Endodermal cell (in vitro differentiated cells): ENCODE measurements around the gene BTN1A1. TPM values are rescaled to one million over a fixed set of nuclear protein-coding genes. Genes with fewer than 3 reads are reported as not detected.

Source experiments
- DNase-seq: peaks from one replicate; pipeline ENCODE4 v3.0.0-alpha.2; 2017
- H3K27ac ChIP-seq: 2 replicates; pipeline ENCODE4 v1.5.1; 2013; ENCODE audit warnings: mild to moderate bottlenecking, low read depth, low read length, moderate library complexity
- H3K27me3 ChIP-seq: 2 replicates; pipeline ENCODE4 v1.6.1; 2013; ENCODE audit warnings: mild to moderate bottlenecking, low read length, moderate library complexity; ENCODE audit not compliant: insufficient read depth, control insufficient read depth, poor library complexity, severe bottlenecking
- H3K36me3 ChIP-seq: 2 replicates; pipeline ENCODE4 v1.7.0; 2013; ENCODE audit warnings: mild to moderate bottlenecking, low read length, moderate library complexity; ENCODE audit not compliant: control insufficient read depth, insufficient read depth
- H3K4me1 ChIP-seq: one replicate; pipeline ENCODE4 v1.7.0; 2013; ENCODE audit warnings: low read length; ENCODE audit not compliant: control insufficient read depth, insufficient read depth
- H3K4me3 ChIP-seq: 2 replicates; pipeline ENCODE4 v1.5.1; 2013; ENCODE audit warnings: mild to moderate bottlenecking, low read length, moderate library complexity
- H3K9ac ChIP-seq: 2 replicates; pipeline ENCODE4 v1.6.1; 2013; ENCODE audit warnings: mild to moderate bottlenecking, low read length, moderate library complexity; ENCODE audit not compliant: poor library complexity, severe bottlenecking; ENCODE audit errors: extremely low read depth
- H3K9me3 ChIP-seq: 2 replicates; pipeline ENCODE4 v1.6.1; 2013; ENCODE audit warnings: mild to moderate bottlenecking, low read length, moderate library complexity; ENCODE audit not compliant: control insufficient read depth
- H3K27ac Mint-ChIP-seq: 2 replicates; pipeline ENCODE4 v1.8.0; 2020; ENCODE audit warnings: mixed read lengths
- H3K27me3 Mint-ChIP-seq: 2 replicates; pipeline ENCODE4 v1.8.0; 2021; ENCODE audit warnings: mild to moderate bottlenecking, mixed read lengths; ENCODE audit not compliant: insufficient read depth
- H3K36me3 Mint-ChIP-seq: 2 replicates; pipeline ENCODE4 v1.8.0; 2020; ENCODE audit warnings: low read depth, mixed read lengths
- H3K4me1 Mint-ChIP-seq: 2 replicates; pipeline ENCODE4 v1.8.0; 2020; ENCODE audit warnings: mixed read lengths
- H3K4me3 Mint-ChIP-seq: 2 replicates; pipeline ENCODE4 v1.8.0; 2020; ENCODE audit warnings: mild to moderate bottlenecking, moderate library complexity, mixed read lengths
- H3K9me3 Mint-ChIP-seq: 2 replicates; pipeline ENCODE4 v1.8.0; 2020; ENCODE audit warnings: mild to moderate bottlenecking, mixed read lengths
- WGBS, 2 experiments: methylation state at CpG; one replicate each; pipeline versions ENCODE4 v1.1.5 to v1.1.7; 2013; ENCODE audit warnings: missing lambda C conversion rate in 2 of 2, mixed read lengths in 1 of 2; ENCODE audit not compliant: insufficient coverage in 1 of 2, insufficient read length in 1 of 2; 5-methylcytosine and 5-hydroxymethylcytosine counted together
- total RNA-seq, 2 donors: library from RNA; stranded (reverse); fragmentation: NEBNext Ultra II Directional in 1 of 2; extraction: Animal tissue kit (Norgen Biotek cat#: 25700) in 1 of 2; gene quantifications; 2 replicates in 1 of 2; 3 replicates in 1 of 2; pipeline ENCODE4 v1.2.1, GENCODE V29; 2021
- TF ChIP-seq, protein P1 (sequence below): fragments of 200-600 bp; sonication (generic); conservative IDR thresholded peaks from 2 replicates; pipeline ENCODE4 v1.5.0; 2021; ENCODE audit warnings: antibody characterized with exemption, mild to moderate bottlenecking

The BTN1A1 gene
- total RNA-seq, 2 donors from 2014 or later, result 0.11 TPM; not detected in 1

DNA sequence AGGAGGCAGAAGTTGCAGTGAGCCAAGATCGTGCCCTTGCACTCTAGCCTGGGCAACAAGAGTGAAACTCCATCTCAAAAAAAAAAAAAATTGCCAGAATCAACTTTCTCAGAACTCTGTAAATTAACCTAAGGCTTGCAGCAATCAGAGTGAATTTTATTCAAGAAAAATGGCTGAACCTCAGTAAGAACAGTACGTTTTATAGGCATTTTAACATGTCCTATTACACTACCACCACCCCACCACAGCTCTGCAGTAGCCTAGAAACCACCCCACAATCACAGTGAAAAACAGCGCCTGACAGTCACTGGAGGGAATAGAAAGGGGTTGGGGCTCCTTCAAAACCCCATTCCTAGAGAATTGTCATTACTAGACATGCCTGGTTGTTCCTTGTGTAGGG lies 16.4 kb upstream of the BTN1A1 start:
- H3K36me3 ChIP-seq, result no peaks in the 10 kb centered on the region
- no peaks in the 10 kb centered on the region for H3K4me1 Mint-ChIP-seq
- no peaks in the 10 kb centered on the region for H3K36me3 Mint-ChIP-seq
- no peak overlapping the region for H3K9ac ChIP-seq
- peaks cover 16% of the 10 kb centered on the region for H3K27me3 Mint-ChIP-seq
- peaks cover 13% of the 10 kb centered on the region for H3K9me3 Mint-ChIP-seq
- no peak overlapping the region for H3K27ac ChIP-seq
- TF ChIP-seq, protein P1, sequence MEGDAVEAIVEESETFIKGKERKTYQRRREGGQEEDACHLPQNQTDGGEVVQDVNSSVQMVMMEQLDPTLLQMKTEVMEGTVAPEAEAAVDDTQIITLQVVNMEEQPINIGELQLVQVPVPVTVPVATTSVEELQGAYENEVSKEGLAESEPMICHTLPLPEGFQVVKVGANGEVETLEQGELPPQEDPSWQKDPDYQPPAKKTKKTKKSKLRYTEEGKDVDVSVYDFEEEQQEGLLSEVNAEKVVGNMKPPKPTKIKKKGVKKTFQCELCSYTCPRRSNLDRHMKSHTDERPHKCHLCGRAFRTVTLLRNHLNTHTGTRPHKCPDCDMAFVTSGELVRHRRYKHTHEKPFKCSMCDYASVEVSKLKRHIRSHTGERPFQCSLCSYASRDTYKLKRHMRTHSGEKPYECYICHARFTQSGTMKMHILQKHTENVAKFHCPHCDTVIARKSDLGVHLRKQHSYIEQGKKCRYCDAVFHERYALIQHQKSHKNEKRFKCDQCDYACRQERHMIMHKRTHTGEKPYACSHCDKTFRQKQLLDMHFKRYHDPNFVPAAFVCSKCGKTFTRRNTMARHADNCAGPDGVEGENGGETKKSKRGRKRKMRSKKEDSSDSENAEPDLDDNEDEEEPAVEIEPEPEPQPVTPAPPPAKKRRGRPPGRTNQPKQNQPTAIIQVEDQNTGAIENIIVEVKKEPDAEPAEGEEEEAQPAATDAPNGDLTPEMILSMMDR, result no peak
- no peaks in the 10 kb centered on the region for H3K27me3 ChIP-seq
- H3K9me3 ChIP-seq, result peaks cover 3% of the 10 kb centered on the region
- no peak overlapping the region for H3K4me3 Mint-ChIP-seq
- 99% methylated on average over 3 of the region's 3 CpGs; no CpG with 5 or more reads in 1 of the 2 experiments for whole genome bisulfite sequencing, 2 experiments
- no peak overlapping the region for H3K4me3 ChIP-seq
- no peak overlapping the region for H3K27ac Mint-ChIP-seq
- no peak for DNase-seq
- H3K4me1 ChIP-seq, result no peaks in the 10 kb centered on the region

DNA sequence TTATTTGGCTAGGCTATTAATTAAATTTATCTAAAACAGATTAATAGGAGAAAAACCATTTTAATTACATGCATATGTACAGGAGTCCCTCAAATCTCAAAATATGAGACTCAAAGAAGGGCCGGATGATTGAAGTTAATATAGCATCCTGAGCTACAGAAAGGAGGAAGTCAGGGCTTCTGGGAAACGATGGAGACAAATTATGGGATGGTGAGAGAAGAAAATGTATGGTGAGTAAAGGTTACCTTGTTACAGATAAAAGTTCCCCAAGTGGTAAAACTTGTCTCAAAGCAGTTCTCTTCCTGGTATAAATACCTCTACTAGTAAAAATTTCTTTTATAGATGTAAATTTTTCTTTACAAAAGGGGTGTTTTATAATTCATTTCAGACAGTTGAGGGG lies 15.9 kb upstream of the BTN1A1 start:
- Histone ChIP-seq H3K4me3 (no peak overlapping the region), H3K27ac (no peak overlapping the region), H3K4me1 (no peaks in the 10 kb centered on the region), H3K9ac (no peak overlapping the region), H3K36me3 (no peaks in the 10 kb centered on the region), H3K9me3 (peaks cover 3% of the 10 kb centered on the region), H3K27me3 (no peaks in the 10 kb centered on the region)
- Mint-ChIP-seq H3K27ac (no peak overlapping the region), H3K4me1 (no peaks in the 10 kb centered on the region), H3K4me3 (no peak overlapping the region), H3K27me3 (peaks cover 16% of the 10 kb centered on the region), H3K9me3 (peaks cover 13% of the 10 kb centered on the region), H3K36me3 (no peaks in the 10 kb centered on the region)
- DNase-seq, result no peak
- TF ChIP-seq, protein P1, result no peak
- 90% methylated on average over 2 of the region's 2 CpGs; no CpG with 5 or more reads in 1 of the 2 experiments for WGBS, 2 experiments

DNA sequence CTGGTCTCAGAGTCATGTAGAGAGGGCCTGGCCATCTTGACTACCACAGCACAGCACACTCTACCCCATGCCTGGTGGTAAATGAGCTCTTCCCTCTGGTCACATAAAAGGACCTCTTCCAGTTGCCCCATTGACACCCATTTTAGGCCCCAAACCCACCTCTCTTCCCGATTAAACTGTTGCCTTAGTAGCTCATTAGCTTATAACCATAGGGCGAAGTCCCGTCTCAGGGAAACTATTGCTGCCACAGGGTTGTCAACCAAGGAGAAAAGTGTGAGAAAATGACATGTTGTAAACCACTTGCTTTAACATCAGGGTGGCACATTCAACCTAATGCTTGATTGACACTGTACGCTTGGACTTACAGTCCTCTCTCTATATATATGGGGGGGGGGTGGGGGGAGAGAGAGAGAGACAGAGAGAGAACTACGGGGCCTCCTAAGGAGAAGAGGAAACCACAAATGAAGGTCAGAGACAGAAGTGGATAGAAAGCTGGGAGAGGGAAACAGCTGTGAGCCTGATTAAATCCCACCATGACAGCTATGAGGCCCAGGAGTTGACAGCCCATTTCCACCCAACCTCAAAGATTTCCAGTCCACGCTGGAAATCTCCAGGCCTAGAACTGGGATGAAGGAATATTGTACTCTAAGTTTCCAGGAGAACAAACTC lies 14.9 kb upstream of the BTN1A1 start:
- H3K9me3 Mint-ChIP-seq, result peaks cover 13% of the 10 kb centered on the region
- Histone ChIP-seq H3K27me3 (no peaks in the 10 kb centered on the region), H3K4me1 (no peaks in the 10 kb centered on the region), H3K36me3 (no peaks in the 10 kb centered on the region), H3K9me3 (peaks cover 3% of the 10 kb centered on the region), H3K27ac (no peak overlapping the region), H3K9ac (no peak overlapping the region), H3K4me3 (no peak overlapping the region)
- no peak for DNase-seq
- H3K27me3 Mint-ChIP-seq, result peaks cover 18% of the 10 kb centered on the region
- H3K4me1 Mint-ChIP-seq, result no peaks in the 10 kb centered on the region
- TF ChIP-seq, protein P1, result no peak
- no peaks in the 10 kb centered on the region for H3K36me3 Mint-ChIP-seq
- H3K27ac Mint-ChIP-seq, result no peak overlapping the region
- WGBS, 2 experiments, result 97 to 100% methylated on average over 2 to 6 of the region's 6 CpGs
- no peak overlapping the region for H3K4me3 Mint-ChIP-seq
